GM21786 (cell line): ENCODE data around the gene NUP93.
A peak's percentile ranks its signal among the peaks of the same experiment; 100 is the strongest.
"Not testable (repeated sequence)": the region's sequence is repeated elsewhere in the genome, so short reads cannot be mapped to it uniquely, and the experiment has no call there.

Source experiments
- ATAC-seq: cut with Tn5 transposase; IDR thresholded peaks from one replicate; pipeline ENCODE4 v1.9.1; 2021; ENCODE audit not compliant: unreplicated experiment

Gene NUP93

GRCh38 chr16:56865394-56866062, 135.6 kb downstream of the NUP93 start:
- no peak for ATAC-seq

GRCh38 chr16:56866955-56867830, 137.3 kb downstream of the NUP93 start:
- ATAC-seq, result no peak

GRCh38 chr16:56868175-56868574, 138.2 kb downstream of the NUP93 start:
- no peak for ATAC-seq

DNA sequence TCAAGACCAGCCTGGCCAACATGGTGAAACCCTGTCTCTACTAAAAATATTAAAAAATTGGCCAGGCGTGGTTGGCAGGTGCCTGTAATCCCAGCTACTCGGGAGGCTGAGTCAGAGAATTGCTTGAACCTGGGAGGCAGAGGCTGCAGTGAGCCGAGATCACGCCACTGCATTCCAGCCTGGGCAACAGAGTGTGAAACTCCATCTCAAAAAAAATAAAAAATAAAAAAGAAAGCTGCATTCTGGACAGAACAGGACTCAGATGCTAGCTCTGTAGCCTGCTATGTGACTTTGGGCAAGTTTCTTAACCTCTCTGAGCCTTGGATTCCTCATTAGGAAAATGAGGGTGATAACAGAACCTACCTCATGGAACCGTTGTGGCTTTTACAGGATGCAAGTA, 138.8 kb downstream of the NUP93 start:
- not testable (repeated sequence) for ATAC-seq

DNA sequence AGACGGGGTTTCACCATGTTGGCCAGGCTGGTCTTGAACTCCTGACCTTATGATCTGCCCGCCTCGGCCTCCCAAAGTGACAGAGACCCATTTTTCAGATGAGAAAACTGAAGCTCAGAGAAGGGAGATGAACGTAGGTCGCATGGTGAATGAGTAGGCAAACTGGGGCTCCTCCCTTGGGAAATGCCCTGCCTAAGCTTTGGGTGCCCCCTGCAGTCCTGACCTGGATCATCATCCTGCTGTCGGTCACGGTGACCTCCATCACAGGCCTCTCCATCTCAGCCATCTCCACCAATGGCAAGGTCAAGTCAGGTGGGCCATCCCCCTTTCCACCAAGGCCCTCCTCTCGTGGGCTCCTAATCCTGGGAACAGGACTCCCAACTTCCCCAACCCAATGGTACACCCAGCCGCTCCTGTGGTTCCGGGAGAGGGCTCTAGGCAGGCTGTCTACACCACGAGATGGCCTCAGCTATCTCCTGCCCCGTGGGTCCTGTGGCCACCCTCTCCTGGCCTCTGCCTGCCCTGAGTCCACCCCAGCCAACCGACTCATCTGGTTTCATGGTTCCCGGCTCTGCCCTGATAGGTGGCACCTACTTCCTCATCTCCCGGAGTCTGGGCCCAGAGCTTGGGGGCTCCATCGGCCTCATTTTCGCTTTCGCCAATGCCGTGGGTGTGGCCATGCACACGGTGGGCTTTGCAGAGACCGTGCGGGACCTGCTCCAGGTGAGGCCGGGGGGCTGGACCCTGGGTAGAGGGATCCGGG, 139.8 kb downstream of the NUP93 start:
- no peak for ATAC-seq

DNA sequence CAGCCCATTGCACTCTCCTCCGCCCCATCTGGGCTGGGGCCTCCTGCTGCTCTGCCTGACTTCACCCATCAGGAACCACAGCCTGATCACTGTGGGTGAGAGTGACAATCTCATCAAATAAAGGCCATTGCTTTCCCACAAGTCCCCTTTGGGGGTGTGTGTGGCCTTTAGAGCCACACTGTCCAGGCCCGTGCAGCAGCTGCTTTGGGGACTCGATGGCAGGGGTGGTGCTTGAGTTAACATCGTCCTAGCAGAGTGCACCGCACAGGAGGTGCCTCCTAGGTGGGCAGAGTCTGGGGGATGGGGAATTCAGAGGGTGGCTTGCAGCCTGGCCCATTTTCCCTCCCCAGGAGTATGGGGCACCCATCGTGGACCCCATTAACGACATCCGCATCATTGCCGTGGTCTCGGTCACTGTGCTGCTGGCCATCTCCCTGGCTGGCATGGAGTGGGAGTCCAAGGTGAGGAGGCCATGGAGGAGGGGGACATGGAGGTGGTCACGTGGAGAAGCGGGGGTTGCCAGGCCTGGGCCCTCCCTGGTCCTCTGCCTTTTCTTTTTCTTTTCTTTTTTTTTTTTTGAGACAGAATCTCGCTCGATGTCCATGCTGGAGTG, 140.5 kb downstream of the NUP93 start:
- no peak for ATAC-seq

GRCh38 chr16:56871172-56871593, 141.3 kb downstream of the NUP93 start:
- peak; percentile 48 for ATAC-seq

- no peak for ATAC-seq
Measured at GRCh38 chr16:56872863-56873391, 143.0 kb downstream of the NUP93 start.

DNA sequence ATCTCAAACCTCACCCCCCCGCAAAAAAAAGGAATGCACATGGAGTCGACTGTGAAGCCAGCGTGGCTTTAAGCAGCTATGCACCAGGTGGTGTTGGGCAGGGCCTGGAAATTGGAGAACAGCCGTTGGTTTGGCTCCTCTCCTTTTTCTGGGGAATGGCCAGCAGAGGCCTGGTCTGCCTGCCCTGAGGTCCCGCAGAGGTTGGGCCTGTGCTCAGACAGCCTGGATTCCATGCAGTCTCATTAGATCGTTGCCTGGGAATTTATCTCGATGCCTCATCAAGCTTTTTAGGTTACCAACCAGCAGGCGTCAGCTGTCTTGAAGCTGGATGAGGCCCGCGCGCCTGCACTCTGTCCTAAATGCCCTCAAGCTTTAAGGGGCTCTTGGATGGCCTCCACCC, 144.9 kb downstream of the NUP93 start:
- ATAC-seq, result no peak

GRCh38 chr16:56876048-56876447, 146.1 kb downstream of the NUP93 start:
- no peak for ATAC-seq

DNA sequence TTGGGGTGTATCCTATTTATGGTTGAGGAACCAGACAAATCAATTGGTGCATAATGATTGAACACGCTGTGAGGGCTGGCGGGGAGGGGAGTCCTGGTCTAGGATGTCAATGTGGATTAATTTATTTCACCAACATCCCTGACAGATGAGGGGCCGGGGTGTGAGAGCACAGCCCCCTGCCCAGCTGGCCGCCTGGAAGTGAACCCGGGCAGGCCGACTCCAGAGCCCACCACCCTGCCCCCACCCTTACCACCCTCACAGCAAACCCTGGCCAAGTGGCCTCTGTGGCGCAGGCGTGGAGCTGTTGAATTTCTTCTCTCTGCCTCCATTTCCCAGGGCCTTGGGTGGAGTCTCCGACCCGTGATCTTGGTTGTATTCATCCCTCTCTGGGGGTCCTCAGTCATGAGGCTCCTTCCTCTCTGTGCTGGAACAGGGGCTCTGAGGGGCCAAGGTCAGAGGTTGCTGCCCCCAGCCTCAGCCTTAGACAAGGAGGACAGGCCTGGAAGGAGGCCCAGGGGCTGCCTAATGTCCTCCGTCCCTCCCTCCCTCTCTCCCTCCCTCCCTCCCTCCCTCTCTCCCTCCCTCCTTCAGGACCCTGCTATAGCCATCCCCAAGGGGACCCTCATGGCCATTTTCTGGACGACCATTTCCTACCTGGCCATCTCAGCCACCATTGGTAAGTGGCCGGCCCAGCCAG, 147.7 kb downstream of the NUP93 start:
- no peak for ATAC-seq

GRCh38 chr16:56878282-56878854, 148.4 kb downstream of the NUP93 start:
- no peak for ATAC-seq

DNA sequence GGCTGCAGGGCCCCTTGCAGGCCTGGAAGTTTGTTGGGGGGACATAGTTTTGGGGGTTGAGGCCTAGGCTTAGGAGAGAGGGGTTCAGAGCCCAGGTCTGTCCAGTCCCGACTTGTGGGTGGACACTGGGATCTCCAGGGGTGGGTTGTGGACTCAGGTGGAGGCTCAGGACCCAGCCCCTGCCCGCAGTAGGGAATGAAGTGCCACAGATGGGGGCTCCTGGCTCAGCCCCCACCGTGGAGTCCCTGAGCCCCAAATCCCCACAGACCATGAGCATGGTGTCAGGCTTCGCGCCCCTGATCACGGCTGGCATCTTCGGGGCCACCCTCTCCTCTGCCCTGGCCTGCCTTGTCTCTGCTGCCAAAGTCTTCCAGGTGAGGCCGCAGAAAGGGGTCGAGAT, 149.3 kb downstream of the NUP93 start:
- ATAC-seq, result no peak

- ATAC-seq, result no peak
Measured at GRCh38 chr16:56880176-56880575, 150.2 kb downstream of the NUP93 start.

DNA sequence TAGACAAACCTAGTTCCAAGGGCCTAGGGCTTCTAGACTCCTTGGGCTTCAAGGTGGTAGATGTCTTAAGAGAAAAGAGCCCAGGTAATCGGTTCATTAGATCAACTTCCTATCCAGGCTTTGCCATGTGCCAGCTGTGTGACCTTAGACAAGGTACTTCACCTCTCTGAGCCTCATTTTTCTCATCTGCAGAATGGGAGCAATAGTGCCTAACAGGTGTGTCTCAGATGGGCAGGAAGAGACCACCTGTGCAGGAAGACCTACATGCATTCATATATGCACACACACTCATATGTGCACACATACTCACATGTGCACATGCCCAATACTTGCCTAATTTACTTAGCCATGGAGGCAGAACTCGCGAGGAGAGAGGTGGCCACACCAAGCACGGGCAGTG, 150.8 kb downstream of the NUP93 start:
- ATAC-seq, result no peak

GRCh38 chr16:56882077-56882800, 152.3 kb downstream of the NUP93 start:
- no peak for ATAC-seq

DNA sequence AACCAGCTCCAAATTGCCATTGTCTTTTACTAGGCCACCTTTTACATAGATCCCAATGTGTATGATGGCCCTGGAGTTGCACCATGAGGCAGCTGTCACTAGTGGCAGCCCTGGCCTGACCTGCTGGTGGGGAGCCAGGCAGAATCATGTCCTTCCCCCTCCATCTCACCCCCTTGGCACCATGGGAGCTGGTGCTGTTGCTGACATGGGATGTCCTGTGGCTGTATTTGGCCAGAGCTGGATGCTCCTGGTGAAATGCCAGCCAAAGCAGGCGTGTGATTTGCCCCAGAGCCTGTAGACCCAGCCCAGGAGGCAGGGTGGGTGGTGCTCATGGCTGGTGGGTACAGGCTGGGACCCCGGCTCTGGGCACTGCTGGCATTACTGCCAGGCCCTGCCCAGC, 153.7 kb downstream of the NUP93 start:
- ATAC-seq, result no peak

DNA sequence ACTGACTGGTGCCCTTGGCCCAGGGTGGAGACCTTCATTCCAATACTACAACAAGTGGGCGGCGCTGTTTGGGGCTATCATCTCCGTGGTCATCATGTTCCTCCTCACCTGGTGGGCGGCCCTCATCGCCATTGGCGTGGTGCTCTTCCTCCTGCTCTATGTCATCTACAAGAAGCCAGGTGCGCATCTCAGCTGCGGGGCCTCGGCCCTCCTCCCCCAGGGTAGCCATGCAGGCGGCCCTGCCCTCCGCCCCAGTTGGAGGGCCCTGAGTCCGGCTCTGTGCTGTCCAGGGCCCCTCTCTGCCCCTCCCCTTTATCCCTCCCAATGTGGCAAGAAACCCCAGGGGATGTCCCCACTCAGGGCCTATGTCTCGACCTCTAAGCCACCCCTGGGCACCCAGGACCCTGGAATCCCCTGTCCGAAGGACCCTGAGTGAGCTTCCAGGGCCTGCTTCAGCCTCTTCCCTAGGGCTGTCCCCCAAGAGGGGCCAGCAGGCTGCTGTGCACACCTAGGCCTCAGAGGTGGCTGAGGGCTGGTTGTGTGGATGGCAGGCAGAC, 154.2 kb downstream of the NUP93 start:
- ATAC-seq, result no peak

GRCh38 chr16:56884929-56885328, 155.0 kb downstream of the NUP93 start:
- not testable (repeated sequence) for ATAC-seq
